H1 (cell line): ENCODE data around the gene QRICH2.

Experiments used
- CHD1 ChIP-seq: IDR thresholded peaks from 2 replicates; pipeline ENCODE4 v1.6.1; 2012; ENCODE audit warnings: low read depth, low read length, improper control_type of control experiment
- CREB1 ChIP-seq: IDR thresholded peaks from 2 replicates; pipeline ENCODE4 v1.6.1; 2012; ENCODE audit warnings: inconsistent platforms
- CTCF ChIP-seq, 3 experiments: IDR thresholded peaks; 1 replicate in 2 of 3; 2 replicates in 1 of 3; pipeline versions ENCODE4 v1.5.1 to v1.6.1; 2011; ENCODE audit warnings: low read length in 3 of 3, mild to moderate bottlenecking in 3 of 3, inconsistent platforms in 2 of 3, low read depth in 1 of 3, moderate library complexity in 1 of 3; ENCODE audit not compliant: insufficient read depth in 1 of 3; ENCODE audit errors: control extremely low read depth in 1 of 3
- EP300 ChIP-seq, 2 experiments: IDR thresholded peaks; 1 replicate in 1 of 2; 2 replicates in 1 of 2; pipeline ENCODE4 v1.6.1; 2011 to 2012; ENCODE audit warnings: low read depth in 2 of 2, low read length in 2 of 2, mild to moderate bottlenecking in 2 of 2, borderline replicate concordance in 1 of 2, inconsistent platforms in 1 of 2, moderate library complexity in 1 of 2
- EZH2 ChIP-seq: fragments of 200-600 bp; sonication (generic); IDR thresholded peaks from 2 replicates; pipeline ENCODE4 v1.7.1; 2012; ENCODE audit warnings: low read depth, mild to moderate bottlenecking, moderate library complexity, low read length, inconsistent platforms; ENCODE audit not compliant: severe bottlenecking
- MAFK ChIP-seq: IDR thresholded peaks from 2 replicates; pipeline ENCODE4 v1.6.1; 2012; ENCODE audit warnings: low read depth, mild to moderate bottlenecking, improper control_type of control experiment, low read length
- PHF8 ChIP-seq: fragments of 200-600 bp; sonication (generic); conservative IDR thresholded peaks from 2 replicates; pipeline ENCODE4 v1.7.1; 2012; ENCODE audit warnings: low read depth, mild to moderate bottlenecking, inconsistent platforms, low read length, moderate library complexity
- POLR2AphosphoS5 ChIP-seq: IDR thresholded peaks from 2 replicates; pipeline ENCODE4 v1.6.1; 2011; ENCODE audit warnings: low read depth, low read length
- RNF2 ChIP-seq: fragments of 200-900, 300-1000 bp; sonication (generic); IDR thresholded peaks from 2 replicates; pipeline ENCODE4 v1.7.1; 2016; ENCODE audit warnings: borderline replicate concordance, low read depth, mild to moderate bottlenecking, antibody characterized with exemption, low read length; ENCODE audit not compliant: poor library complexity, severe bottlenecking; ENCODE audit errors: missing control alignments
- SP1 ChIP-seq: IDR thresholded peaks from 2 replicates; pipeline ENCODE4 v1.6.1; 2011; ENCODE audit warnings: low read depth, low read length
- SP2 ChIP-seq: IDR thresholded peaks from 2 replicates; pipeline ENCODE4 v1.6.1; 2012; ENCODE audit warnings: mild to moderate bottlenecking, low read length, inconsistent platforms
- SP4 ChIP-seq: IDR thresholded peaks from 2 replicates; pipeline ENCODE4 v1.6.1; 2012; ENCODE audit warnings: low read length, inconsistent platforms
- SRF ChIP-seq: IDR thresholded peaks from 2 replicates; pipeline ENCODE4 v1.6.1; 2011; ENCODE audit warnings: mild to moderate bottlenecking, low read depth, low read length, moderate library complexity
- TAF7 ChIP-seq: optimal IDR thresholded peaks from 2 replicates; pipeline ENCODE3; 2011; ENCODE audit warnings: low read depth, mild to moderate bottlenecking, inconsistent platforms, low read length, moderate library complexity, borderline replicate concordance

DNA sequence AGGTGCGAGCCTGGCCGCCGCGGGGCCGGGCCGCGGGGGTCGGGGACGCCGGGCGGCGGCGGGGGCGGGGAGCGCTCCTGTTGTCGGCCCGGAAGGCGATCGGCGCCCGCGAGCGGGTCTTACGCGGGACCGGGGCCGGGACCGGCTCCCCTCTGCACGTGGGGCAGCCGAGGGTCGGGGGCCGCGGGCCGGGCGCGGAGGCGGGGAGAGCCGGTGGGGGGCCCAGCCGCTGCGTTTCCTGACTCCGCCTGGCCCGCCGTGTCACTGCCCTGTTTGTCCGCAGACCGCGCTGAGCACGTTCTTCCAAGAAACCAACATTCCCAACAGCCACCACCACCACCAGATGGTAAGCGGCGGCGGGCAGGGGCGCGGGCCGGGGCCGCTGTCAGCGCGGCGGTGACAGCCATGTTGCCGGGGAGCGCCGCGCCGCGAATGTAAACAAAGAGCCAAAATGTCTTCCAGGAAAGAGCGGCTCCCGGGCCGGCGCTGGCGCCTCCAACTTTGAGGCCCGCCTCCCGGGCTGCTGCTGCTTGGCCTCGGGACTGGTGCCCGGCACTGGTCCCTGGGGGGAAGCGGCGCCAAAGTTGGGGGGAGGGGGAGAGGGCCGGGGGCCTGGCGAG, 42.3 kb downstream of the QRICH2 start:
- TF ChIP-seq CTCF (IDR thresholded peaks at IDR 0.05; ENCODE audit: control extremely low read depth in 1 of 3, insufficient read depth in 1 of 3, low read depth in 1 of 3, low read length in 3 of 3) (no peak), PHF8 (peak; percentile 19), SP2 (no peak), POLR2AphosphoS5 (no peak; the same call in 1 of the 2 replicates), EP300 (IDR thresholded peaks at IDR 0.05; ENCODE audit: borderline replicate concordance in 1 of 2, low read depth in 2 of 2, low read length in 2 of 2) (no peak), SP4 (no peak), CHD1 (no peak), SP1 (no peak), TAF7 (no peak), CREB1 (no peak), SRF (no peak), EZH2 (no peak), RNF2 (no peak), MAFK (no peak)
